ENCODE results near the gene STK32B. TPM values are rescaled to one million over a fixed set of nuclear protein-coding genes. Genes with fewer than 3 reads are reported as not detected.
"Not testable (repeated sequence)": the region's sequence is repeated elsewhere in the genome, so short reads cannot be mapped to it uniquely, and the experiment has no call there.

STK32B gene
- total RNA-seq, 1 experiment from 2014 or later, result 0.03 TPM

- DNase-seq (ENCODE audit: low spot score), result no peak
These were observed 109.4 kb downstream of the STK32B start for GRCh38 chr4:5160668-5161067.

- DNase-seq (ENCODE audit: low spot score), result peak; percentile 3
These were observed 111.7 kb downstream of the STK32B start for GRCh38 chr4:5162909-5163508.

GRCh38 chr4:5164221-5164912 is 113.1 kb downstream of the STK32B start:
- DNase-seq (ENCODE audit: low spot score), result no peak

- peak; percentile 80 for DNase-seq (ENCODE audit: low spot score)
These were observed 114.4 kb downstream of the STK32B start for GRCh38 chr4:5165420-5166369.

GRCh38 chr4:5166377-5166776 is 115.1 kb downstream of the STK32B start:
- DNase-seq (ENCODE audit: low spot score), result no peak

- DNase-seq (ENCODE audit: low spot score), result no peak
These were observed 117.6 kb downstream of the STK32B start for GRCh38 chr4:5168891-5169290.

- DNase-seq (ENCODE audit: low spot score), result not testable (repeated sequence)
These were observed 124.6 kb downstream of the STK32B start for GRCh38 chr4:5175836-5176235.

- no peak for DNase-seq (ENCODE audit: low spot score)
These were observed 133.3 kb downstream of the STK32B start for GRCh38 chr4:5184606-5185005.

GRCh38 chr4:5185551-5185950 is 134.3 kb downstream of the STK32B start:
- DNase-seq (ENCODE audit: low spot score), result no peak

- DNase-seq (ENCODE audit: low spot score), result no peak
These were observed 135.2 kb downstream of the STK32B start for GRCh38 chr4:5186271-5187064.

GRCh38 chr4:5188130-5188529 is 136.8 kb downstream of the STK32B start:
- DNase-seq (ENCODE audit: low spot score), result no peak

GRCh38 chr4:5191831-5192230 is 140.6 kb downstream of the STK32B start:
- no peak for DNase-seq (ENCODE audit: low spot score)

GRCh38 chr4:5192271-5192670 is 141.0 kb downstream of the STK32B start:
- no peak for DNase-seq (ENCODE audit: low spot score)

GRCh38 chr4:5192678-5193077 is 141.4 kb downstream of the STK32B start:
- no peak for DNase-seq (ENCODE audit: low spot score)

GRCh38 chr4:5198656-5199541 is 147.6 kb downstream of the STK32B start:
- no peak for DNase-seq (ENCODE audit: low spot score)

GRCh38 chr4:5199912-5200311 is 148.6 kb downstream of the STK32B start:
- no peak for DNase-seq (ENCODE audit: low spot score)

- DNase-seq (ENCODE audit: low spot score), result no peak
These were observed 149.2 kb downstream of the STK32B start for GRCh38 chr4:5200513-5200912.

- DNase-seq (ENCODE audit: low spot score), result no peak
These were observed 152.2 kb downstream of the STK32B start for GRCh38 chr4:5203309-5203992.

GRCh38 chr4:5203993-5204310 is 152.7 kb downstream of the STK32B start:
- DNase-seq (ENCODE audit: low spot score), result no peak

- DNase-seq (ENCODE audit: low spot score), result no peak
These were observed 153.5 kb downstream of the STK32B start for GRCh38 chr4:5204781-5205180.
